IMR-90 (cell line): ENCODE measurements around the gene PRXL2B. TPM values are rescaled to one million over a fixed set of nuclear protein-coding genes. Genes with fewer than 3 reads are reported as not detected.

ENCODE experiments used
- ATAC-seq: fragments of 200-7000 bp; cut with Tn5 transposase; 2 replicates; pipeline ENCODE4 v1.9.1; 2020; ENCODE audit warnings: low read depth, mild to moderate bottlenecking, moderate library complexity
- BruUV-seq: library from RNA; stranded (reverse); fragments of 400-500 nt; replicated peaks from 2 replicates; lab custom pipeline; 2021; lab: Mats Ljungman, UMichigan
- CTCF ChIA-PET: fragments of 300-600 bp; formaldehyde crosslinking; extraction: SDS; loops from one replicate; lab custom pipeline; 2021; ENCODE audit warnings: antibody characterized with exemption; lab: Yijun Ruan, JAX
- POLR2A ChIA-PET: fragments of 300-600 bp; sonication (Branson Sonifier 250); formaldehyde crosslinking; loops from one replicate; lab custom pipeline; 2022; ENCODE audit warnings: antibody characterized with exemption; ENCODE audit not compliant: unreplicated experiment; lab: Charles Lee
- DNase-seq: peaks from one replicate; pipeline ENCODE4 v3.0.0; 2013
- H2AFZ ChIP-seq: replicated peaks from 2 replicates; pipeline ENCODE3; 2013; ENCODE audit warnings: low read length, mild to moderate bottlenecking; ENCODE audit not compliant: poor library complexity
- H2AK5ac ChIP-seq: 2 replicates; pipeline ENCODE4 v1.6.1; 2013; ENCODE audit warnings: low read depth, low read length, inconsistent platforms
- H2AK9ac ChIP-seq: replicated peaks from 2 replicates; pipeline ENCODE3; 2013; ENCODE audit warnings: mild to moderate bottlenecking, low read depth, low read length, moderate library complexity; ENCODE audit not compliant: poor library complexity
- H2BK120ac ChIP-seq: 2 replicates; pipeline ENCODE4 v1.6.1; 2013; ENCODE audit warnings: low read depth, low read length, inconsistent platforms
- H2BK15ac ChIP-seq: 3 replicates; pipeline ENCODE4 v1.6.1; 2013; ENCODE audit warnings: low read depth, low read length, inconsistent platforms
- H2BK20ac ChIP-seq: 2 replicates; pipeline ENCODE4 v1.6.1; 2013; ENCODE audit warnings: low read depth, mild to moderate bottlenecking, inconsistent platforms, low read length, moderate library complexity
- H2BK5ac ChIP-seq: 2 replicates; pipeline ENCODE4 v1.6.1; 2013; ENCODE audit warnings: mild to moderate bottlenecking, low read depth, low read length, inconsistent platforms; ENCODE audit not compliant: poor library complexity, severe bottlenecking
- H3K14ac ChIP-seq: replicated peaks from 2 replicates; pipeline ENCODE4 v1.6.1; 2013; ENCODE audit warnings: low read depth, low read length, inconsistent platforms
- H3K18ac ChIP-seq: 2 replicates; pipeline ENCODE4 v1.6.1; 2013; ENCODE audit warnings: low read depth, low read length, control low read depth
- H3K23ac ChIP-seq: 2 replicates; pipeline ENCODE4 v1.6.1; 2013; ENCODE audit warnings: low read depth, low read length, inconsistent platforms
- H3K27ac ChIP-seq: 2 replicates; pipeline ENCODE4 v1.5.1; 2013; ENCODE audit warnings: mild to moderate bottlenecking, control low read depth, low read length; ENCODE audit not compliant: insufficient read depth
- H3K27me3 ChIP-seq: 2 replicates; pipeline ENCODE4 v1.6.1; 2013; ENCODE audit warnings: low read length; ENCODE audit not compliant: control insufficient read depth, insufficient read depth
- H3K36me3 ChIP-seq: 2 replicates; pipeline ENCODE4 v1.6.1; 2013; ENCODE audit warnings: low read length, mixed read lengths; ENCODE audit not compliant: control insufficient read depth, insufficient read depth
- H3K4ac ChIP-seq: 2 replicates; pipeline ENCODE4 v1.6.1; 2013; ENCODE audit warnings: low read depth, low read length, inconsistent platforms
- H3K4me1 ChIP-seq: 2 replicates; pipeline ENCODE4 v1.6.1; 2013; ENCODE audit warnings: low read length, mixed read lengths; ENCODE audit not compliant: control insufficient read depth, insufficient read depth
- H3K4me2 ChIP-seq: 2 replicates; pipeline ENCODE4 v1.6.1; 2013; ENCODE audit warnings: low read depth, mild to moderate bottlenecking, control low read depth, low read length, moderate library complexity
- H3K4me3 ChIP-seq: 2 replicates; pipeline ENCODE4 v1.5.1; 2013; ENCODE audit warnings: low read depth, mild to moderate bottlenecking, control low read depth, low read length, moderate library complexity; ENCODE audit not compliant: insufficient read depth
- H3K56ac ChIP-seq: 2 replicates; pipeline ENCODE4 v1.6.1; 2013; ENCODE audit warnings: low read length, inconsistent platforms; ENCODE audit not compliant: insufficient read depth; ENCODE audit errors: extremely low read depth
- H3K79me1 ChIP-seq, 2 experiments: 2 replicates each; pipeline ENCODE4 v1.6.1; 2013; ENCODE audit warnings: low read length in 2 of 2, inconsistent platforms in 1 of 2, low read depth in 1 of 2
- H3K9ac ChIP-seq: 2 replicates; pipeline ENCODE4 v1.6.1; 2013; ENCODE audit warnings: low read depth, low read length, control low read depth
- H3K9me1 ChIP-seq: 2 replicates; pipeline ENCODE4 v1.6.1; 2013; ENCODE audit warnings: low read length, inconsistent platforms; ENCODE audit not compliant: insufficient read depth
- H3K9me3 ChIP-seq: 2 replicates; pipeline ENCODE4 v1.6.1; 2013; ENCODE audit warnings: low read length; ENCODE audit not compliant: control insufficient read depth, insufficient read depth
- H4K20me1 ChIP-seq: 2 replicates; pipeline ENCODE4 v1.6.1; 2013; ENCODE audit warnings: low read length, inconsistent platforms; ENCODE audit not compliant: insufficient read depth
- H4K5ac ChIP-seq: 2 replicates; pipeline ENCODE4 v1.6.1; 2013; ENCODE audit warnings: mild to moderate bottlenecking, low read depth, low read length, control low read depth
- H4K8ac ChIP-seq, 2 experiments: 2 replicates each; pipeline ENCODE4 v1.6.1; 2013; ENCODE audit warnings: low read depth in 2 of 2, low read length in 2 of 2, control low read depth in 1 of 2, inconsistent platforms in 1 of 2
- H4K91ac ChIP-seq: 2 replicates; pipeline ENCODE4 v1.6.1; 2013; ENCODE audit warnings: low read depth, low read length, inconsistent platforms; ENCODE audit not compliant: insufficient read depth
- BHLHE40 ChIP-seq: fragments of 150-350 bp; IDR thresholded peaks from 2 replicates; pipeline ENCODE4 v1.6.1; 2016; ENCODE audit warnings: mild to moderate bottlenecking, low read depth, low read length
- CEBPB ChIP-seq: IDR thresholded peaks from 2 replicates; pipeline ENCODE4 v1.6.1; 2012; ENCODE audit warnings: low read depth, low read length, improper control_type of control experiment
- CHD1 ChIP-seq: IDR thresholded peaks from 2 replicates; pipeline ENCODE4 v1.6.1; 2012; ENCODE audit warnings: low read depth, low read length, improper control_type of control experiment
- FOS ChIP-seq: fragments of 150-350 bp; IDR thresholded peaks from 2 replicates; pipeline ENCODE4 v1.6.1; 2016; ENCODE audit warnings: low read depth, low read length
- MAFK ChIP-seq: IDR thresholded peaks from 2 replicates; pipeline ENCODE4 v1.6.1; 2012; ENCODE audit warnings: low read depth, low read length, improper control_type of control experiment
- MAZ ChIP-seq: IDR thresholded peaks from 2 replicates; pipeline ENCODE4 v1.6.1; 2012; ENCODE audit warnings: low read depth, mild to moderate bottlenecking, low read length, improper control_type of control experiment, moderate library complexity, borderline replicate concordance
- MXI1 ChIP-seq: IDR thresholded peaks from 2 replicates; pipeline ENCODE4 v1.6.1; 2012; ENCODE audit warnings: low read depth, mild to moderate bottlenecking, low read length, moderate library complexity, borderline replicate concordance
- NFE2L2 ChIP-seq: fragments of 150-350 bp; IDR thresholded peaks from 2 replicates; pipeline ENCODE4 v1.6.1; 2016; ENCODE audit warnings: low read depth, mild to moderate bottlenecking, low read length
- POLR2A ChIP-seq: IDR thresholded peaks from 2 replicates; pipeline ENCODE4 v1.6.1; 2012; ENCODE audit warnings: mild to moderate bottlenecking, low read depth, low read length
- RCOR1 ChIP-seq: IDR thresholded peaks from 2 replicates; pipeline ENCODE4 v1.6.1; 2012; ENCODE audit warnings: mild to moderate bottlenecking, low read length, improper control_type of control experiment; ENCODE audit not compliant: insufficient replicate concordance
- RFX5 ChIP-seq: IDR thresholded peaks from 2 replicates; pipeline ENCODE4 v1.8.0; 2012; ENCODE audit warnings: low read depth, mild to moderate bottlenecking, low read length, moderate library complexity
- SMC3 ChIP-seq: fragments of 150-350 bp; IDR thresholded peaks from 2 replicates; pipeline ENCODE4 v1.6.1; 2016; ENCODE audit warnings: low read depth, mild to moderate bottlenecking, antibody characterized with exemption, low read length, moderate library complexity
- whole genome bisulfite sequencing, 2 experiments: methylation state at CpG; one replicate each; pipeline versions ENCODE4 v1.1.5 to v1.1.7; 2013; ENCODE audit warnings: missing lambda C conversion rate in 2 of 2; ENCODE audit not compliant: insufficient read length in 1 of 2; ENCODE audit errors: extremely low coverage in 2 of 2; 5-methylcytosine and 5-hydroxymethylcytosine counted together
- dilution Hi-C: fragments of 300-500 bp; cut with HindIII; formaldehyde crosslinking; loops from one replicate; pipeline ENCODE4 v1.14.3; 2018; ENCODE audit warnings: low sequenced_read_pairs; ENCODE audit not compliant: unreplicated experiment
- in situ Hi-C: fragments of 300-500 bp; cut with MboI; formaldehyde crosslinking; loops from 3 replicates; pipeline ENCODE4 v1.14.3; 2019; ENCODE audit warnings: low sequenced_read_pairs, inconsistent platforms, mixed read lengths
- intact Hi-C: fragments of 100-400 bp; cut with micrococcal nuclease; formaldehyde crosslinking; loops from 2 replicates; pipeline ENCODE4 v1.10.0; 2022
- polyA plus RNA-seq, 3 experiments: library from polyadenylated mRNA; depleted of rRNA; stranded (reverse); fragments of >200 nt; gene quantifications; 2 replicates each; pipeline ENCODE4 v1.2.3, GENCODE V29; 2012; ENCODE audit warnings: low replicate concordance in 1 of 3
- total RNA-seq: library from RNA; depleted of rRNA; stranded (reverse); fragments of >200 nt; gene quantifications from 2 replicates; pipeline ENCODE4 v1.2.3, GENCODE V29; 2012
- TF ChIP-seq, protein P1 (sequence below): conservative IDR thresholded peaks from 2 replicates; pipeline ENCODE4 v1.5.1; 2012; ENCODE audit warnings: mild to moderate bottlenecking, low read depth, low read length, improper control_type of control experiment
- TF ChIP-seq, protein P2 (sequence below): fragments of 150-350 bp; IDR thresholded peaks from 2 replicates; pipeline ENCODE4 v1.6.1; 2016; ENCODE audit warnings: low read depth, mild to moderate bottlenecking, low read length, moderate library complexity, borderline replicate concordance

The PRXL2B gene
- total and polyA plus RNA-seq, 2 of the 4 experiments (the other 2 are of a cell fraction) = 10.9 to 22.3 TPM

DNA sequence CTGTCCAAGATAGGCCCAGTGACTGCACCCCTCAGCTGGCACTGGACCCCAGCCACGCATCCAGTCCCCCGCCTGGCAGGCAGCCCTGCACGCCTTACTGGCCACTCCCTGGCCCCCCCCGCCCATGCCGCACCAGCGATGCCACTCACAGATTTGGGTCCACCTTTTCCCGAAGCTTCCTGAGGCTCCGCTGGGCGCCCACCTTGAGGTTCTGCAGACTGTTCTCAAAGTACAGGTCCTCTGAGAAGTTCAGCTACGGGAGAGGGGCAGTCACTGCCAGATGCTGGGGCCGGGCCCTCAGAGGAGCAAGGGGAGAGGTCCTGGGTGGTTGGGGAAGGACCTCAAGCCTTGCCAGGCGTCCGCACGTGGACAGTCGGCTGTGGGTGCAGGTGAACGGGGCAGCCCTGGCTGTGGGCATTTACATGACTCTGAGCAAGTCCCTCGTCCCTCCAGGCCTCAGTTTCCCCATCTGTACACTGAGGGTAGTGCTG lies 8.1 kb downstream of the PRXL2B start:
- no peaks in the 10 kb centered on the region for H3K79me1 ChIP-seq
- DNase-seq (no peak), ATAC-seq (no peak)
- no peak overlapping the region for H3K18ac ChIP-seq
- 85% methylated on average over 8 of the region's 17 CpGs; no CpG with 5 or more reads in 1 of the 2 experiments for WGBS, 2 experiments
- CTCF ChIA-PET = no interaction called here
- no peaks in the 10 kb centered on the region for H4K20me1 ChIP-seq
- no peak overlapping the region for H3K27ac ChIP-seq
- TF ChIP-seq, protein P1, sequence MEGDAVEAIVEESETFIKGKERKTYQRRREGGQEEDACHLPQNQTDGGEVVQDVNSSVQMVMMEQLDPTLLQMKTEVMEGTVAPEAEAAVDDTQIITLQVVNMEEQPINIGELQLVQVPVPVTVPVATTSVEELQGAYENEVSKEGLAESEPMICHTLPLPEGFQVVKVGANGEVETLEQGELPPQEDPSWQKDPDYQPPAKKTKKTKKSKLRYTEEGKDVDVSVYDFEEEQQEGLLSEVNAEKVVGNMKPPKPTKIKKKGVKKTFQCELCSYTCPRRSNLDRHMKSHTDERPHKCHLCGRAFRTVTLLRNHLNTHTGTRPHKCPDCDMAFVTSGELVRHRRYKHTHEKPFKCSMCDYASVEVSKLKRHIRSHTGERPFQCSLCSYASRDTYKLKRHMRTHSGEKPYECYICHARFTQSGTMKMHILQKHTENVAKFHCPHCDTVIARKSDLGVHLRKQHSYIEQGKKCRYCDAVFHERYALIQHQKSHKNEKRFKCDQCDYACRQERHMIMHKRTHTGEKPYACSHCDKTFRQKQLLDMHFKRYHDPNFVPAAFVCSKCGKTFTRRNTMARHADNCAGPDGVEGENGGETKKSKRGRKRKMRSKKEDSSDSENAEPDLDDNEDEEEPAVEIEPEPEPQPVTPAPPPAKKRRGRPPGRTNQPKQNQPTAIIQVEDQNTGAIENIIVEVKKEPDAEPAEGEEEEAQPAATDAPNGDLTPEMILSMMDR = no peak
- TF ChIP-seq CEBPB = no peak
- no peak for TF ChIP-seq MXI1
- no peak for TF ChIP-seq NFE2L2
- TF ChIP-seq FOS = no peak
- no peak for TF ChIP-seq POLR2A
- no peak for TF ChIP-seq RFX5
- TF ChIP-seq CHD1 = no peak
- TF ChIP-seq SMC3 = no peak
- TF ChIP-seq RCOR1 = no peak
- TF ChIP-seq, protein P2, sequence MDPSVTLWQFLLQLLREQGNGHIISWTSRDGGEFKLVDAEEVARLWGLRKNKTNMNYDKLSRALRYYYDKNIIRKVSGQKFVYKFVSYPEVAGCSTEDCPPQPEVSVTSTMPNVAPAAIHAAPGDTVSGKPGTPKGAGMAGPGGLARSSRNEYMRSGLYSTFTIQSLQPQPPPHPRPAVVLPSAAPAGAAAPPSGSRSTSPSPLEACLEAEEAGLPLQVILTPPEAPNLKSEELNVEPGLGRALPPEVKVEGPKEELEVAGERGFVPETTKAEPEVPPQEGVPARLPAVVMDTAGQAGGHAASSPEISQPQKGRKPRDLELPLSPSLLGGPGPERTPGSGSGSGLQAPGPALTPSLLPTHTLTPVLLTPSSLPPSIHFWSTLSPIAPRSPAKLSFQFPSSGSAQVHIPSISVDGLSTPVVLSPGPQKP = no peak
- TF ChIP-seq MAZ = no peak
- no peak for TF ChIP-seq BHLHE40
- TF ChIP-seq MAFK = no peak
- H2AK9ac ChIP-seq = no peak overlapping the region
- no peak overlapping the region for H4K5ac ChIP-seq
- no peak overlapping the region for H2BK5ac ChIP-seq
- H2BK15ac ChIP-seq = no peak overlapping the region
- BruUV-seq = no TSS peak
- no peak overlapping the region for H2AFZ ChIP-seq
- H2BK20ac ChIP-seq = no peak overlapping the region
- H4K91ac ChIP-seq = no peak overlapping the region
- no peaks in the 10 kb centered on the region for H3K36me3 ChIP-seq
- no peaks in the 10 kb centered on the region for H3K9me1 ChIP-seq
- intact Hi-C loops (no loop called here), in situ Hi-C loops (no loop called here), dilution Hi-C loops (no loop called here)
- POLR2A ChIA-PET = no interaction called here
- no peak overlapping the region for H2AK5ac ChIP-seq
- no peak overlapping the region for H2BK120ac ChIP-seq
- H3K23ac ChIP-seq = no peak overlapping the region
- no peak overlapping the region for H3K4ac ChIP-seq
- H3K27me3 ChIP-seq = no peaks in the 10 kb centered on the region; the same call in 1 of the 2 replicates
- H3K4me3 ChIP-seq = no peak overlapping the region
- H3K56ac ChIP-seq = no peak overlapping the region
- H3K4me2 ChIP-seq = no peak overlapping the region
- no peaks in the 10 kb centered on the region; the same call in 1 of the 2 replicates for H3K4me1 ChIP-seq
- no peak overlapping the region for H4K8ac ChIP-seq
- no peak overlapping the region for H3K9ac ChIP-seq
- H3K14ac ChIP-seq = no peak overlapping the region
- H3K9me3 ChIP-seq = 0 out of 2 replicates have a peak, but pooled peaks cover 2% of the 10 kb centered on the region
